Measurements from ENCODE around the gene POLA1.

POLA1 gene

GRCh38 chrX:24696294-24696693 is 2.6 kb downstream of the POLA1 start:
- DNase-seq (ENCODE audit: low spot score), result no peak

GRCh38 chrX:24702362-24703184 is 8.9 kb downstream of the POLA1 start:
- DNase-seq (ENCODE audit: low spot score), result no peak

- DNase-seq (ENCODE audit: low spot score), result no peak
Observed at GRCh38 chrX:24703185-24703494, 9.4 kb downstream of the POLA1 start.

GRCh38 chrX:24718771-24719170 is 25.1 kb downstream of the POLA1 start:
- no peak for DNase-seq (ENCODE audit: low spot score)

- DNase-seq (ENCODE audit: low spot score), result no peak
Observed at GRCh38 chrX:24720036-24720435, 26.3 kb downstream of the POLA1 start.

GRCh38 chrX:24728530-24728929 is 34.8 kb downstream of the POLA1 start:
- DNase-seq (ENCODE audit: low spot score), result no peak

- no peak for DNase-seq (ENCODE audit: low spot score)
Observed at GRCh38 chrX:24732766-24733500, 39.2 kb downstream of the POLA1 start.

- DNase-seq (ENCODE audit: low spot score), result no peak
Observed at GRCh38 chrX:24741330-24741729, 47.6 kb downstream of the POLA1 start.

- no peak for DNase-seq (ENCODE audit: low spot score)
Observed at GRCh38 chrX:24748196-24748595, 54.5 kb downstream of the POLA1 start.

- DNase-seq (ENCODE audit: low spot score), result peak; percentile 40
Observed at GRCh38 chrX:24759786-24760185, 66.1 kb downstream of the POLA1 start.

- peak; percentile 42 for DNase-seq (ENCODE audit: low spot score)
Observed at GRCh38 chrX:24760363-24761000, 66.8 kb downstream of the POLA1 start.

GRCh38 chrX:24761306-24761705 is 67.6 kb downstream of the POLA1 start:
- DNase-seq (ENCODE audit: low spot score), result no peak

GRCh38 chrX:24763989-24764388 is 70.3 kb downstream of the POLA1 start:
- no peak for DNase-seq (ENCODE audit: low spot score)

- DNase-seq (ENCODE audit: low spot score), result no peak
Observed at GRCh38 chrX:24767557-24767956, 73.8 kb downstream of the POLA1 start.

- no peak for DNase-seq (ENCODE audit: low spot score)
Observed at GRCh38 chrX:24768556-24768955, 74.8 kb downstream of the POLA1 start.

GRCh38 chrX:24774650-24775049 is 80.9 kb downstream of the POLA1 start:
- no peak for DNase-seq (ENCODE audit: low spot score)

GRCh38 chrX:24775891-24776290 is 82.2 kb downstream of the POLA1 start:
- DNase-seq (ENCODE audit: low spot score), result no peak

GRCh38 chrX:24777660-24778059 is 83.9 kb downstream of the POLA1 start:
- DNase-seq (ENCODE audit: low spot score), result no peak

- DNase-seq (ENCODE audit: low spot score), result no peak
Observed at GRCh38 chrX:24782011-24782410, 88.3 kb downstream of the POLA1 start.

- DNase-seq (ENCODE audit: low spot score), result no peak
Observed at GRCh38 chrX:24789047-24789446, 95.3 kb downstream of the POLA1 start.

- no peak for DNase-seq (ENCODE audit: low spot score)
Observed at GRCh38 chrX:24790166-24790565, 96.4 kb downstream of the POLA1 start.

- no peak for DNase-seq (ENCODE audit: low spot score)
Observed at GRCh38 chrX:24796204-24796603, 102.5 kb downstream of the POLA1 start.

GRCh38 chrX:24799078-24799477 is 105.4 kb downstream of the POLA1 start:
- no peak for DNase-seq (ENCODE audit: low spot score)

All from cerebellar cortex (tissue), 1 donor.